A549 (cell line): ENCODE results near the gene GLP2R.

ENCODE experiments used
- CHD4 ChIP-seq: fragments of 200-600 bp; sonication (generic); IDR thresholded peaks from 2 replicates; pipeline ENCODE4 v1.6.1; 2016; ENCODE audit warnings: antibody characterized with exemption, mild to moderate bottlenecking, borderline replicate concordance
- POLR2A ChIP-seq: IDR thresholded peaks from 2 replicates; pipeline ENCODE4 v1.6.1; 2012; ENCODE audit warnings: mild to moderate bottlenecking, low read length
- POLR2AphosphoS2 ChIP-seq: conservative IDR thresholded peaks from 2 replicates; pipeline ENCODE4 v1.6.1; 2012; ENCODE audit warnings: low read length, improper control_type of control experiment, inconsistent platforms
- RAD21 ChIP-seq, 2 experiments: fragments of >200 bp in 1 of 2; sonication (Bioruptor Twin) in 1 of 2; formaldehyde crosslinking in 1 of 2; IDR thresholded peaks in 1 of 2; conservative IDR thresholded peaks in 1 of 2; 2 replicates in 1 of 2; 3 replicates in 1 of 2; pipeline ENCODE4 v1.6.1; 2012 to 2018; ENCODE audit warnings: inconsistent platforms in 1 of 2
- ZC3H11A ChIP-seq: fragments of 450-650 bp; IDR thresholded peaks from 2 replicates; pipeline ENCODE4 v1.6.1; 2014; ENCODE audit warnings: antibody characterized with exemption, mild to moderate bottlenecking
- TF ChIP-seq, protein P1 (sequence below): fragments of 450-650 bp; IDR thresholded peaks from 2 replicates; pipeline ENCODE4 v1.6.1; 2014; ENCODE audit warnings: antibody characterized with exemption
- TF ChIP-seq, protein P2 (sequence below): fragments of >200 bp; sonication (Bioruptor Twin); formaldehyde crosslinking; IDR thresholded peaks from 3 replicates; pipeline ENCODE4 v1.5.1; 2016

DNA sequence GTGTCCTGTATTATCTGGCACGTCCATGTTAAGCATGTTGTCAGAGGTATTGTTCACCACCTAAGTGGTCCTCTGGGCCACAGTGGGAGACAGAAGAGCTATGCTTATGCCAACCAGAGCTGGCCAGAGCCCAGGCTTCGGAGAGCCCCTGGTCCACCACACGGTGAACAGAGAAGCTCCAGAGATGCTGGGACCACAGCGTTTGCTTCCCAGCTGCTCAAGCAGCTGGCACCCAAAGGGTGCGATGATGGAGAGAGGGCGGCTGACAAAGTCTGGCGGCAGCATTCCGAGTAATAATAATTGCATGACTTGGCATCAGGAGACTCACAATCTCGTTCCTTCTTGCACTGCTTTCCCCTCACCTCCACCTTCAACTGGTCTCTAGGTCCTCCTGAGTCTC lies 115.1 kb downstream of the GLP2R start:
- TF ChIP-seq RAD21 (conservative IDR thresholded peaks at IDR 0.05 in 1 of 2, IDR thresholded peaks at IDR 0.05 in 1 of 2): no peak
- TF ChIP-seq CHD4: no peak
- no peak for TF ChIP-seq POLR2A
- TF ChIP-seq POLR2AphosphoS2: no peak
- TF ChIP-seq, protein P1, sequence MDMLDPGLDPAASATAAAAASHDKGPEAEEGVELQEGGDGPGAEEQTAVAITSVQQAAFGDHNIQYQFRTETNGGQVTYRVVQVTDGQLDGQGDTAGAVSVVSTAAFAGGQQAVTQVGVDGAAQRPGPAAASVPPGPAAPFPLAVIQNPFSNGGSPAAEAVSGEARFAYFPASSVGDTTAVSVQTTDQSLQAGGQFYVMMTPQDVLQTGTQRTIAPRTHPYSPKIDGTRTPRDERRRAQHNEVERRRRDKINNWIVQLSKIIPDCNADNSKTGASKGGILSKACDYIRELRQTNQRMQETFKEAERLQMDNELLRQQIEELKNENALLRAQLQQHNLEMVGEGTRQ: no peak
- TF ChIP-seq, protein P2, sequence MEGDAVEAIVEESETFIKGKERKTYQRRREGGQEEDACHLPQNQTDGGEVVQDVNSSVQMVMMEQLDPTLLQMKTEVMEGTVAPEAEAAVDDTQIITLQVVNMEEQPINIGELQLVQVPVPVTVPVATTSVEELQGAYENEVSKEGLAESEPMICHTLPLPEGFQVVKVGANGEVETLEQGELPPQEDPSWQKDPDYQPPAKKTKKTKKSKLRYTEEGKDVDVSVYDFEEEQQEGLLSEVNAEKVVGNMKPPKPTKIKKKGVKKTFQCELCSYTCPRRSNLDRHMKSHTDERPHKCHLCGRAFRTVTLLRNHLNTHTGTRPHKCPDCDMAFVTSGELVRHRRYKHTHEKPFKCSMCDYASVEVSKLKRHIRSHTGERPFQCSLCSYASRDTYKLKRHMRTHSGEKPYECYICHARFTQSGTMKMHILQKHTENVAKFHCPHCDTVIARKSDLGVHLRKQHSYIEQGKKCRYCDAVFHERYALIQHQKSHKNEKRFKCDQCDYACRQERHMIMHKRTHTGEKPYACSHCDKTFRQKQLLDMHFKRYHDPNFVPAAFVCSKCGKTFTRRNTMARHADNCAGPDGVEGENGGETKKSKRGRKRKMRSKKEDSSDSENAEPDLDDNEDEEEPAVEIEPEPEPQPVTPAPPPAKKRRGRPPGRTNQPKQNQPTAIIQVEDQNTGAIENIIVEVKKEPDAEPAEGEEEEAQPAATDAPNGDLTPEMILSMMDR: no peak
- TF ChIP-seq ZC3H11A: no peak
